ENCODE measurements around the gene NAGPA.

GRCh38 chr16:5015351-5015750 is 18.4 kb downstream of the NAGPA start:
- no peak for TF ChIP-seq CTCF (IDR thresholded peaks at IDR 0.05)
- no peak for TF ChIP-seq EZH2phosphoT487 (IDR thresholded peaks at IDR 0.05)
- TF ChIP-seq EZH2 (IDR thresholded peaks at IDR 0.05), result no peak

Measured in neural progenitor cell (in vitro differentiated cells).